ENCODE results near the gene BAZ1A.

BAZ1A gene

GRCh38 chr14:34707722-34708121, 167.4 kb downstream of the BAZ1A start:
- no peak for DNase-seq (ENCODE audit: low read depth)
- H3K4me3 ChIP-seq (ENCODE audit: low read length) = no peak overlapping the region
- TF ChIP-seq CTCF (conservative IDR thresholded peaks at IDR 0.05; ENCODE audit: low read length) = no peak
